Activated CD4-positive, CD25-positive, alpha-beta regulatory T cell treated with anti-CD3 and anti-CD28 coated beads, Interleukin-2, amount 50 U/mL, for 24 hours (primary cell): ENCODE results near the gene OR4D1.
A peak's percentile ranks its signal among the peaks of the same experiment; 100 is the strongest.
"Not testable (repeated sequence)": the region's sequence is repeated elsewhere in the genome, so short reads cannot be mapped to it uniquely, and the experiment has no call there.

Experiments used
- ATAC-seq, 2 donors: fragments of 150-1000 bp; cut with Tn5 transposase; one replicate each; pipeline ENCODE4 v1.10.0; 2021; ENCODE audit warnings: mild to moderate bottlenecking in 1 of 2, moderate library complexity in 1 of 2

Gene OR4D1

GRCh38 chr17:58147930-58148434, at the start of gene OR4D1:
OR4D1 (plus strand) TSS chr17:58148384; CDS start chr17:58155154, 6,770 bp downstream.
- no peak for ATAC-seq

GRCh38 chr17:58100506-58100905, 47.7 kb upstream of the OR4D1 start:
- no peak for ATAC-seq

GRCh38 chr17:58101898-58102297, 46.3 kb upstream of the OR4D1 start:
- not testable (repeated sequence) for ATAC-seq

- ATAC-seq = no peak
Observed at GRCh38 chr17:58105093-58105492, 43.1 kb upstream of the OR4D1 start.

- no peak for ATAC-seq
Observed at GRCh38 chr17:58107306-58107705, 40.9 kb upstream of the OR4D1 start.

- ATAC-seq = no peak
Observed at GRCh38 chr17:58109197-58109596, 39.0 kb upstream of the OR4D1 start.

GRCh38 chr17:58110012-58110411, 38.2 kb upstream of the OR4D1 start:
- no peak for ATAC-seq

GRCh38 chr17:58111676-58112075, 36.5 kb upstream of the OR4D1 start:
- no peak for ATAC-seq

- ATAC-seq = peak; percentile 68 to 73
Observed at GRCh38 chr17:58112970-58113631, 35.1 kb upstream of the OR4D1 start.

- no peak for ATAC-seq
Observed at GRCh38 chr17:58113947-58114346, 34.2 kb upstream of the OR4D1 start.

- ATAC-seq = no peak
Observed at GRCh38 chr17:58117382-58117781, 30.8 kb upstream of the OR4D1 start.

GRCh38 chr17:58119491-58119890, 28.7 kb upstream of the OR4D1 start:
- ATAC-seq = no peak

- no peak for ATAC-seq
Observed at GRCh38 chr17:58120195-58120822, 27.9 kb upstream of the OR4D1 start.

GRCh38 chr17:58121925-58122324, 26.3 kb upstream of the OR4D1 start:
- no peak for ATAC-seq

GRCh38 chr17:58127846-58128245, 20.3 kb upstream of the OR4D1 start:
- ATAC-seq = no peak

GRCh38 chr17:58132697-58133096, 15.5 kb upstream of the OR4D1 start:
- not testable (repeated sequence) for ATAC-seq

- no peak for ATAC-seq
Observed at GRCh38 chr17:58136669-58137279, 11.4 kb upstream of the OR4D1 start.

- no peak for ATAC-seq
Observed at GRCh38 chr17:58141505-58141904, 6.7 kb upstream of the OR4D1 start.

- not testable (repeated sequence) for ATAC-seq
Observed at GRCh38 chr17:58143335-58143734, 4.8 kb upstream of the OR4D1 start.

- no peak for ATAC-seq
Observed at GRCh38 chr17:58144801-58145200, 3.4 kb upstream of the OR4D1 start.

- ATAC-seq = no peak
Observed at GRCh38 chr17:58148609-58149008, 425 bp downstream of the OR4D1 start.

GRCh38 chr17:58150394-58150793, 2.2 kb downstream of the OR4D1 start:
- no peak for ATAC-seq

GRCh38 chr17:58153046-58153445, 4.9 kb downstream of the OR4D1 start:
- no peak for ATAC-seq

- no peak for ATAC-seq
Observed at GRCh38 chr17:58153671-58154070, 5.5 kb downstream of the OR4D1 start.
